HG02759 (cell line): ENCODE data around the gene FOXRED2.
"Not testable (repeated sequence)": the region's sequence is repeated elsewhere in the genome, so short reads cannot be mapped to it uniquely, and the experiment has no call there.

Experiments used
- ATAC-seq: cut with Tn5 transposase; IDR thresholded peaks from one replicate; pipeline ENCODE4 v1.9.1; 2021; ENCODE audit warnings: mild to moderate bottlenecking, moderate library complexity; ENCODE audit not compliant: unreplicated experiment

FOXRED2 gene

GRCh38 chr22:36452250-36452977 lies 54.4 kb downstream of the FOXRED2 start:
- ATAC-seq, result no peak

DNA sequence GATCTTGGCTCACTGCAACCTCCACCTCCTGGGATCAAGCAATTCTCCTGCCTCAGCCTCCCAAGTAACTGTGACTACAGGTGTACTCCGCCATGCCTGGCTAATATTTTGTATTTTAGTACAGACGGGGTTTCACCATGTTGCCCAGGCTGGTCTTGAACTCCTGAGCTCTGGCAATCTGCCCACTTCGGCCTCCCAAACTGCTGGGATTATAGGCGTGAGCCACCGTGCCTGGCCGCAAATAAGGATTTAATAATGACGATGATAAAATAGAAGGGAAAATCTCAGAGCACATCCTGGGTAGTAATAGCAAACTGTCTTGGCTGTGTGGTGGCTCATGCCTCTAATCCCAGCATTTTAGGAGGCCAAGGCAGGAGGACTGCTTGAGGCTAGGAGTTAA lies 55.9 kb downstream of the FOXRED2 start:
- ATAC-seq, result not testable (repeated sequence)

DNA sequence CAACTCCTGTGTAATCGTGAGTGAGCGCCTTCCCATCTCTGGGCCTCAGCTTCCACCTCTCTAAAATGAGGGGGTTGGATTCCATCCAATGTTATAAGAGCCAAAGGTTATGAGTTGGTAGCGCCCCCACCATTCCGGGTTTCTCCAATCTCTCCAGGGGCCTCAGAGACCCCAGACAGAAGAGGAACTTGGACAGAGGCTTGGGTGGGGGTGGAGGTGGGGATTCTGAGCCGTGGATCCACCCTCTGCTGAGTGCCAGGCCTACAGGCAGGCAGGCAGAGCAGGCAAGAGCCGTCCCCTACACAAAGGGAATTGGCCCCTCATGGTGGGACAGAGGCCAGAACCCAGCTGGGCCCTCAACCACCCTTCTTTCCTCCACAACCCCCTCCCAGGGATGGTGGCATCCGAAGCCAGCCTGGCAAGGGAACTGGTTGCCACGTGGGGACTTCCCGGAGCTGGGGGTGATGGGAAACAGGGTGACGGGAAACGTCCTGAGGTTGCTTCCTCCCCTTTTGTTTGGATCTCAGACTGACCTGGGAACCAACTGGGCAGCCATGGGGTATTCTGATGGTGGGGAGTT lies 57.2 kb downstream of the FOXRED2 start:
- ATAC-seq, result no peak

GRCh38 chr22:36447632-36448031 lies 59.2 kb downstream of the FOXRED2 start:
- ATAC-seq, result no peak

GRCh38 chr22:36445158-36445668 lies 61.6 kb downstream of the FOXRED2 start:
- ATAC-seq, result no peak

- ATAC-seq, result no peak
Observed at GRCh38 chr22:36443198-36443770, 63.6 kb downstream of the FOXRED2 start.

- ATAC-seq, result no peak
Observed at GRCh38 chr22:36442506-36443197, 64.2 kb downstream of the FOXRED2 start.

- ATAC-seq, result no peak
Observed at GRCh38 chr22:36440429-36441002, 66.3 kb downstream of the FOXRED2 start.

DNA sequence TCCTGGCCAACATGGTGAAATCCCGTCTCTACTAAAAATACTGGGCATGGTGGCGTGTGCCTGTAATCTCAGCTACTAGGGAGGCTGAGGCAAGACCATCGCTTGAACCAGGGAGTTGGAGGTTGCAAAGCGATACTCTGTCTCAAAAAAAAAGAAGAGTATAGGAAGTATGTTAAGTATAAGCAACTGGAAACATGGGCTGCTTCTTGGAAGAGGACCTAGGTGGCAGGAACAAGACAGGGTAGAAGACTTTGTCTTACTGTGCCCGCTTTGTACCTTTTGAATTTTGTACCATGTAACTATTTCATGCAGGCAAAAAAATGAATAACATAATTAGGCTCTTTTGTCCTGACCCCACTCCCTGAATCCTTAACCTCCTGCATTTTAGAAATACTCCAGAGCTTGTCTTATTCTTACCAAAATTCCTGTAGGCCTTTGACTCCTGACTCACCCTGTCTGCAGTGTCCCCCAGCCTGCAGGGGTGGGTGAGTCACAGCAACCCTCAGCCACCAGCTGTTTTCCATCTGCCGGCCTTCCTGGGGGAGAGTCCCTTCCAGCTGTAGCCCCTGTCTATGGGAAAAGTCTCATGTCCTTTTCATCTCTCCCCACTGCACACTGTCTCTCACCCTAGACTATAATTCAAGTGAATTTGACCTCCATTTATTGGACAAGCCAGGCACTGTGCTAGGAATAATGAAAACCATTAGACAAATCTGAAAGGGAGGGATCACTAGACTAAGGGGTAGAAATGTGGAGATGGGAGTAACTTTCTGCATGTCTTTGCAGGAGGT lies 67.2 kb downstream of the FOXRED2 start:
- ATAC-seq, result no peak
